Upper lobe of left lung (tissue), 4 donors: ENCODE data around the gene BICRAL.
"Not testable (repeated sequence)": the region's sequence is repeated elsewhere in the genome, so short reads cannot be mapped to it uniquely, and the experiment has no call there.

ENCODE experiments used
- EP300 ChIP-seq, 4 donors: sonication (generic); formaldehyde crosslinking; IDR thresholded peaks; one replicate each; pipeline ENCODE4 v1.5.1; 2017; ENCODE audit warnings: antibody characterized with exemption in 4 of 4, control low read depth in 2 of 4
- POLR2A ChIP-seq, 4 donors: fragments of 450-650 bp; IDR thresholded peaks; one replicate each; pipeline ENCODE4 v1.5.1; 2016 to 2017; ENCODE audit warnings: antibody characterized with exemption in 4 of 4, mild to moderate bottlenecking in 2 of 4
- POLR2AphosphoS5 ChIP-seq, 2 donors: sonication (generic); formaldehyde crosslinking; IDR thresholded peaks; one replicate each; pipeline ENCODE4 v1.5.1; 2017; ENCODE audit warnings: antibody characterized with exemption in 2 of 2
- TF ChIP-seq, protein P1 (sequence below), 6 experiments: fragments of 450-650 bp in 4 of 6; fragments of 200-600 bp in 2 of 6; sonication (generic) in 2 of 6; IDR thresholded peaks; one replicate each; pipeline ENCODE4 v1.5.1; 2016 to 2019; ENCODE audit warnings: antibody characterized with exemption in 6 of 6

DNA sequence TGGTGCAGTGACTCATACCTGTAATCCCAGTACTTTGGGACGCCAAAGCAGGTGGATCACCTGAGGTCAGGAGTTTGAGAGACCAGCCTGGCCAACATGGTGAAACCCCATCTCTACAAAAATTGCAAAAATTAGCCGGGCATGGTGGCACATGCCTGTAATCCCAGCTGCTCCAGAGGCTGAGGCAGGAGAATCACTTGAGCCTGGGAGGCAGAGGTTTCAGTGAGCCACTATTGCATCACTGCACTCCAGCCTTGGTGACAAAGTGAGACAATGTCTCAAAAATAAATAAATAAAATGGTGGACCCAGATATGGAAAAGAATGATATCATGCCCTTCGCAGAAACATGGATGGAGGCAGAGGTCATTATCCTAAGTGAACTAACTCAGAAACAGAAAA lies 15.8 kb downstream of the BICRAL start:
- TF ChIP-seq, protein P1, sequence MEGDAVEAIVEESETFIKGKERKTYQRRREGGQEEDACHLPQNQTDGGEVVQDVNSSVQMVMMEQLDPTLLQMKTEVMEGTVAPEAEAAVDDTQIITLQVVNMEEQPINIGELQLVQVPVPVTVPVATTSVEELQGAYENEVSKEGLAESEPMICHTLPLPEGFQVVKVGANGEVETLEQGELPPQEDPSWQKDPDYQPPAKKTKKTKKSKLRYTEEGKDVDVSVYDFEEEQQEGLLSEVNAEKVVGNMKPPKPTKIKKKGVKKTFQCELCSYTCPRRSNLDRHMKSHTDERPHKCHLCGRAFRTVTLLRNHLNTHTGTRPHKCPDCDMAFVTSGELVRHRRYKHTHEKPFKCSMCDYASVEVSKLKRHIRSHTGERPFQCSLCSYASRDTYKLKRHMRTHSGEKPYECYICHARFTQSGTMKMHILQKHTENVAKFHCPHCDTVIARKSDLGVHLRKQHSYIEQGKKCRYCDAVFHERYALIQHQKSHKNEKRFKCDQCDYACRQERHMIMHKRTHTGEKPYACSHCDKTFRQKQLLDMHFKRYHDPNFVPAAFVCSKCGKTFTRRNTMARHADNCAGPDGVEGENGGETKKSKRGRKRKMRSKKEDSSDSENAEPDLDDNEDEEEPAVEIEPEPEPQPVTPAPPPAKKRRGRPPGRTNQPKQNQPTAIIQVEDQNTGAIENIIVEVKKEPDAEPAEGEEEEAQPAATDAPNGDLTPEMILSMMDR (IDR thresholded peaks at IDR 0.05): not testable (repeated sequence)
- not testable (repeated sequence) for TF ChIP-seq POLR2A, POLR2AphosphoS5, EP300 (IDR thresholded peaks at IDR 0.05)
